DOHH2 (cell line): ENCODE measurements around the gene GPR62.

Source experiments
- EZH2phosphoT487 ChIP-seq: fragments of 200-600 bp; sonication (generic); IDR thresholded peaks from 2 replicates; pipeline ENCODE4 v1.6.1; 2017; ENCODE audit warnings: borderline replicate concordance, mild to moderate bottlenecking, antibody characterized with exemption, low read length, moderate library complexity, mixed read lengths
- TF ChIP-seq, protein P1 (sequence below): fragments of 200-600 bp; sonication (generic); IDR thresholded peaks from one replicate; pipeline ENCODE4 v1.5.1; 2014; ENCODE audit warnings: antibody characterized with exemption, mild to moderate bottlenecking, low read depth, low read length; ENCODE audit not compliant: poor library complexity, severe bottlenecking

DNA sequence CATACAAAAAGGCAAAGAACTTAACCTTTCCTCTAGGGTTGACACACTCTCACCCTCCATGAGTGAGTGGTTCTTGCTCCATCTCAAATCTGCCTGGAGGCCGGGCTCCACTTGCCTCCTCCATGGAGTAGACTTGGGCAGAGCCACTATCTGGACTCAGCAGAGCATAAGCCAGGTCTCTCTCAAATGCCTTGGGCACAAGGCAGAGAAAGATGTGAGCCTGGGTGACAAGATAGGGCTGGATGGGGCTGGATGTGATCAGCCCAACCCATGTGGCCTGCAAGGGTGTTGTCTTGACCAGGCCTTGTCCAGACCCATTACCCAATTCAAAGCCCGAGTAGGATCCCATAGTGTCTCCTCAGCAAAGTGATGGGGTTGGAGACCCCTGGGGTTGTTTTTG lies 44.7 kb downstream of the GPR62 start:
- TF ChIP-seq EZH2phosphoT487 = no peak
- TF ChIP-seq, protein P1, sequence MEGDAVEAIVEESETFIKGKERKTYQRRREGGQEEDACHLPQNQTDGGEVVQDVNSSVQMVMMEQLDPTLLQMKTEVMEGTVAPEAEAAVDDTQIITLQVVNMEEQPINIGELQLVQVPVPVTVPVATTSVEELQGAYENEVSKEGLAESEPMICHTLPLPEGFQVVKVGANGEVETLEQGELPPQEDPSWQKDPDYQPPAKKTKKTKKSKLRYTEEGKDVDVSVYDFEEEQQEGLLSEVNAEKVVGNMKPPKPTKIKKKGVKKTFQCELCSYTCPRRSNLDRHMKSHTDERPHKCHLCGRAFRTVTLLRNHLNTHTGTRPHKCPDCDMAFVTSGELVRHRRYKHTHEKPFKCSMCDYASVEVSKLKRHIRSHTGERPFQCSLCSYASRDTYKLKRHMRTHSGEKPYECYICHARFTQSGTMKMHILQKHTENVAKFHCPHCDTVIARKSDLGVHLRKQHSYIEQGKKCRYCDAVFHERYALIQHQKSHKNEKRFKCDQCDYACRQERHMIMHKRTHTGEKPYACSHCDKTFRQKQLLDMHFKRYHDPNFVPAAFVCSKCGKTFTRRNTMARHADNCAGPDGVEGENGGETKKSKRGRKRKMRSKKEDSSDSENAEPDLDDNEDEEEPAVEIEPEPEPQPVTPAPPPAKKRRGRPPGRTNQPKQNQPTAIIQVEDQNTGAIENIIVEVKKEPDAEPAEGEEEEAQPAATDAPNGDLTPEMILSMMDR = no peak
